Measurements from ENCODE around the gene FCHSD2. TPM values are rescaled to one million over a fixed set of nuclear protein-coding genes. Genes with fewer than 3 reads are reported as not detected.

Gene FCHSD2
- total and polyA plus RNA-seq, 2 of the 13 experiments (the other 11 are each of a cell fraction or from before 2014, with no cell fraction given) = 20.5 to 24.8 TPM

DNA sequence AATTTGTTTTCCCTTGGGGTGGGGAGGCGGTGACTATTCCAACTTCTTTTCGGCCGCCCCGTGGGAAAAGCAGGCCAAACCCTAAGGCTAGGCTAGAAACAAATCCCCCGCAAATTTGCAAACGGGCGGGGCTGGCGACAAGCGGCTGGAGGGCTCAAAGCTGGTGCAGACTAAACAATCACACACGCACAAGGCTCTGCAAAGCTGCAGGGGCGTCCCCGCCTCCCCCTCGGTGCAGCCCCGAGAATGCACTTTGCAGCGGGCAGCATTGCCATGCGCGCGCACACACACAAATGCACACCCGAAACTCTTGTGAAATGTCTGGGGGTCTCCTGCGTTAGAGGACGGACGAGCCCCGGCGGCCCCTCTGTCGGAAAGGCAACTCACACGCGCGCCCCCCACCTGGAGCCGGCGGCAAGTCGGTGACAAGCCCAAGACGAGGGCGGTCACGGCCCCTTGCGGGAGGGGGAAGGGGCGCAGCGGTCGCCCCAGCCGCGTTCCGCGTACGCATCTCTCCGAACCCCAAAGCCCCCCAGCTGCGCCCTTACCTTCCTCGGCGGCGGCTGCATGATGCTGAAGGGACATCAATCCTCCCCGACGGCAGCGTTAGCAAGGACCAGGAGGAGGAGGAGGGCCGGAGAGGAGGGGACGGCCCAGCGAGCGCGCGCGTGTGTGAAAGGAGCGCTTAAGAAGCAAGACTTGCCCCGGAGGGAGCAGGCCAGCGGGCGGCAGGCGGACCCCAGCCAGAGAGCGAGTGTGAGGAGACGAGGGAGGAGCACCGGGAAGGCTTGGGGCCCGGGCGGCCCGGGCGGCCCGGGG is 600 bp downstream of the FCHSD2 start (continued):
- TF ChIP-seq SNAPC4 (CRISPR knock-in tag; IDR thresholded peaks at IDR 0.05) (no peak), ATF7-NPFF (CRISPR knock-in tag; IDR thresholded peaks at IDR 0.05; ENCODE audit: low read depth) (peak; percentile 43; the same call in 1 of the 2 replicates), ZNF883 (CRISPR knock-in tag; IDR thresholded peaks at IDR 0.05; ENCODE audit: not compliant biosample characterization) (peak; percentile 78), ZNF780A (CRISPR knock-in tag; IDR thresholded peaks at IDR 0.05) (peak; percentile 70; the same call in 1 of the 2 replicates), CTCF (CRISPR knock-in tag; IDR thresholded peaks at IDR 0.05) (0 out of 2 replicates have a peak, but pooled peaks have one; percentile 8)
